ENCODE measurements around the gene STT3B.

The STT3B gene

DNA sequence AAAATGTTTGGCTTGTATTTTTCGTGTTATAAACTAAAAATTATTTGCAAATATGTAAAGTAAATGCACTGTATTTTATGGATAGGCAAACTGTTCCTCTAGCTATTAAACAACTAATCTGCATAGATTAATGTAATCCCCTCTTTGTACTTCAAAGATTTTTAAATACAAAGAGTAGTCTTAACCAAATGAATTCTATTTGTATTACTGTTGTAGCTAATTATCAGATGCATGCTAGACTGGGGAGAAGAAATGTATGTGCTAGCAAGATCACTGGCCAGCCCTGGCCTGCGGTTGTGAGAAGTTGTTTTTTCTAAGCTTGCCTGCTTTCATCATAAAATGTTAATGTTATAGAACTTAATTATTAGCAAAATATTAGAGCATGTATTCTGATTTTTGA is 92.6 kb downstream of the STT3B start:
- no peak overlapping the region for H3K27ac ChIP-seq
- TF ChIP-seq ZFX (IDR thresholded peaks at IDR 0.05; ENCODE audit: borderline replicate concordance): no peak
- TF ChIP-seq, protein P1, sequence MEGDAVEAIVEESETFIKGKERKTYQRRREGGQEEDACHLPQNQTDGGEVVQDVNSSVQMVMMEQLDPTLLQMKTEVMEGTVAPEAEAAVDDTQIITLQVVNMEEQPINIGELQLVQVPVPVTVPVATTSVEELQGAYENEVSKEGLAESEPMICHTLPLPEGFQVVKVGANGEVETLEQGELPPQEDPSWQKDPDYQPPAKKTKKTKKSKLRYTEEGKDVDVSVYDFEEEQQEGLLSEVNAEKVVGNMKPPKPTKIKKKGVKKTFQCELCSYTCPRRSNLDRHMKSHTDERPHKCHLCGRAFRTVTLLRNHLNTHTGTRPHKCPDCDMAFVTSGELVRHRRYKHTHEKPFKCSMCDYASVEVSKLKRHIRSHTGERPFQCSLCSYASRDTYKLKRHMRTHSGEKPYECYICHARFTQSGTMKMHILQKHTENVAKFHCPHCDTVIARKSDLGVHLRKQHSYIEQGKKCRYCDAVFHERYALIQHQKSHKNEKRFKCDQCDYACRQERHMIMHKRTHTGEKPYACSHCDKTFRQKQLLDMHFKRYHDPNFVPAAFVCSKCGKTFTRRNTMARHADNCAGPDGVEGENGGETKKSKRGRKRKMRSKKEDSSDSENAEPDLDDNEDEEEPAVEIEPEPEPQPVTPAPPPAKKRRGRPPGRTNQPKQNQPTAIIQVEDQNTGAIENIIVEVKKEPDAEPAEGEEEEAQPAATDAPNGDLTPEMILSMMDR (IDR thresholded peaks at IDR 0.05): no peak

DNA sequence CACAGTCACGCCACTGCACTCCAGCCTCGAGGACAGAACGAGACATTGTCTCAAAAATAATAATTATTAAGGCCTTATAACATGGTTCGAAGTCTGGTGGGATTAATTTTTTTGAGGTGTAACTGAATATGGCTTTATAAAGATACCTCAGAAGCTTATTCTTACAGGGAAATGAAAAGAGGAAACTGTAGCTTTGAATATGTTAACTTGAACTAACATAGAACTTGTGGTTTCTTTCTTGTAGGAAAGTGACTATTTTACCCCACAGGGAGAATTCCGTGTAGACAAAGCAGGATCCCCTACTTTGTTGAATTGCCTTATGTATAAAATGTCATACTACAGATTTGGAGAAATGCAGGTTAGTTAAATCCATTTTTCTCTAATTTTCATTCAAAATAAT is 96.3 kb downstream of the STT3B start:
- no peak overlapping the region for H3K27ac ChIP-seq
- no peak for TF ChIP-seq ZFX (IDR thresholded peaks at IDR 0.05; ENCODE audit: borderline replicate concordance)
- TF ChIP-seq, protein P1 (IDR thresholded peaks at IDR 0.05): no peak

DNA sequence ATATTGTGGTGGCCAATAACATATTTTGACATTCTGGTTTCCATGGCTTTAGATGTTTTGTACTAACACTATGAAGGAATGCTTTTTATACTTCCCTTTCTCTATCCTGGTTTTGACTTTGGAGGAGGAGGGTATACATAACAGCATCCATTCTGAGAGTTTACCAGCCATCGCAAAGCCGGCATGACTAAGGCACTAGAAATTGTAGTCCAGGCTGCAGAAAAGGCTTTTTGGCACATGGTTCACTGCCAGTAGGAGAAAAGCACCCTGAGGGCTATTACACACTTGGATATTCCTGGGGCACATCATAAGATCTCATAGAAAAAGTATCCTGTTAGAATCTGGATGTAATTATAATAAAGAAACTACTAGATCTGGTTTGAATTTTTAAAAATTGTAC is 101.8 kb downstream of the STT3B start:
- H3K27ac ChIP-seq: no peak overlapping the region
- TF ChIP-seq, protein P1 (IDR thresholded peaks at IDR 0.05): no peak

DNA sequence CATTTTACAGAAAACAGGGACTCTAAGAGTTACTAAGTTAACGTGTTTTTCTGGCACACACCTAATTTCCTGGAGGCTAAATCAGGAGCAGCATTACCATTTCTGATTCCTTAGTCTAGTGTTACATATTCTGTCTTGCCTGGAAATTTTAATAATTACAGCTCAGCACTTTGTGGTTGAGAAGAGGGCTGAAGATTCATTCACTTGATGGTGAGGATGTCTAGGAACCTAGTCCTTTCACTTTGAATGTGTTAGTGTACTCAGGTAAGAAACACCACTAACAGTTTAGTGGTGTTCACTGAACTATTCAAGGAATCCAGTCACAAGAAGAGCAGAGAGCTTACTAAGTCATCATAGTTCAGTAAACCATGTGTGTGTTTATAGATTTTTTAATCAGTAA is 102.8 kb downstream of the STT3B start:
- TF ChIP-seq ZFX (IDR thresholded peaks at IDR 0.05; ENCODE audit: borderline replicate concordance): no peak
- TF ChIP-seq, protein P1 (IDR thresholded peaks at IDR 0.05): no peak
- no peak overlapping the region for H3K27ac ChIP-seq

DNA sequence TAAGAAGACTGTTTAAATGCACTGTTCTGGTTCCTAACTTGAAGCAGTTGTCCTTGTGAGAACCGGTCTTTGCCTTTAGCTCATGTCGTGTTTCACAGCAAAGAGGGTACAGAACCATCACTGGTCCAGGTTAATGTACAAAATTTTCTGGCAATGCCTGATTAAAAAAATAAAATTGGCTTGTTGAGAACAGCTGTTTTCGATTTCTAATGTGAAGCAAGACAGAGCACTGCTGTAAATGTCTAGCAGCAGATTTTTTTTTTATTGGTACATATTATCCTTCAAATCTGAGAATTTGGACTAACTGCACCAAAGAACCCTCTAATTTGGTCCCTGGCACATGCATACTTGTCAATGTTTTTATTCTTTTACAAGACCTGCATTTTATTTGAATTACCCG is 103.3 kb downstream of the STT3B start:
- TF ChIP-seq, protein P1 (IDR thresholded peaks at IDR 0.05): no peak
- no peak for TF ChIP-seq ZFX (IDR thresholded peaks at IDR 0.05; ENCODE audit: borderline replicate concordance)
- no peak overlapping the region for H3K27ac ChIP-seq

DNA sequence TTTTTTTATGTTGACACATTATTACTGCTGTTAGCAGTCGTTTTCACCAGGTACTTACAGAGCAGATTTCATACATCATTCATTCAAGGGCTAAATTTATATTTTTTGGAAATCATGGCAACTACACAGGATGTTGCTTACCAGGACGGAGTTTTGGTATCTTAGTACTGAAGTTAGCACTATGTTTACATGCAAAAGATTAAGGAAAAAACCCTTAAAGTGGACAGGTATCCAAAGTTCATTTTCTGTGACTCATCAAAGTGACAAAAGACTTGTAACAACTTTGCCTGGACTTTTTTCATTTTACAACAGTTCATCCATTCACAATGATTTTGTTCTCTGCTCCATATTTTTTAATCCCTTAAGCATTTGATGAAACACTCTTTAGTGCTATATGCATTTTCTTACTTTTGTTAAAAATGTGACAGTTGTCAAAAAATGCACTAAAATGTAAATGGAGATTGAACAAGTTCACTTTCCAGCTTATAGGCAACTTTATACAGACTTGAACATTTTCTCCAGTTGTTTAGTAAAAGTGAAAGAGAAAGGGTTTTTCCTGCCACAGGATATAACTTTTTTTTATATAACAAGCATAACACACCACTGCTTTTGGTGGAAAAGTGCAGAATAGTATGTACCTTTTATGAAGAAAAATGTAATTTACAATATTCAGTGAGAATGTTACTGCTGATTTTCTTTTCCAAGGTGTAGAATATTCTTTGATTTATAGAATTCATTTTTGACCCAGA is 104.1 kb downstream of the STT3B start:
- no peak overlapping the region for H3K27ac ChIP-seq
- TF ChIP-seq, protein P1 (IDR thresholded peaks at IDR 0.05): no peak
- no peak for TF ChIP-seq ZFX (IDR thresholded peaks at IDR 0.05; ENCODE audit: borderline replicate concordance)

DNA sequence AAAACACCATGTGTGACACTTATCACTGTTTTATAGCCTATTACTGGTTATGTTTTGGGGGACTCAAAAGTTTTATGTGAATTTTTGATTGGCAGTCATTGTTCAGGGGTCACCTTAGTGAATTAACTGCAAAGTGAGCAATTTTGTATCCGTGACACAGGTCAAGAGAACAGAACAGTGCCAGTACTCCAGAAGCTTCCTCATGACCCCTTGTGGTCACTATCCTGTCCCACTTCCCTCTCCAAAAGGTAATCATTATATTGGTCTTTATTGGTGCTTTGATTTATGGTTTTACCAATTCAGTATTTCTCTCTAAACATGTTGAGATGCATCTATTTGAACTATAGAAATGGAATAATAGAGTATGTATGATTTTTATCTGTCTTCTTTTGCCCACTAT is 107.1 kb downstream of the STT3B start:
- H3K27ac ChIP-seq: no peak overlapping the region
- TF ChIP-seq ZFX (IDR thresholded peaks at IDR 0.05; ENCODE audit: borderline replicate concordance): no peak
- TF ChIP-seq, protein P1 (IDR thresholded peaks at IDR 0.05): no peak

Data from 22Rv1 (cell line).